T-helper 17 cell (primary cell): ENCODE data around the gene RBP2. TPM values are rescaled to one million over a fixed set of nuclear protein-coding genes. Genes with fewer than 3 reads are reported as not detected.
"Not testable (repeated sequence)": the region's sequence is repeated elsewhere in the genome, so short reads cannot be mapped to it uniquely, and the experiment has no call there.

Experiments
- ATAC-seq: fragments of 150-1000 bp; cut with Tn5 transposase; 2 replicates; pipeline ENCODE4 v1.10.0; 2021; ENCODE audit warnings: mild to moderate bottlenecking, moderate library complexity
- DNase-seq, 3 donors: peaks; one replicate each; pipeline versions ENCODE4 v3.0.0 to v3.0.0-alpha.2; 2020 to 2021
- H3K9me3 ChIP-seq: one replicate; pipeline ENCODE4 v1.7.0; 2013; ENCODE audit warnings: low read length, mild to moderate bottlenecking; ENCODE audit not compliant: control insufficient read depth, poor library complexity, severe bottlenecking
- H3K27ac Mint-ChIP-seq: one replicate; pipeline ENCODE4 v1.8.0; 2022; ENCODE audit warnings: mild to moderate bottlenecking, moderate library complexity, mixed read lengths
- H3K27me3 Mint-ChIP-seq: one replicate; pipeline ENCODE4 v1.8.0; 2022; ENCODE audit warnings: mixed read lengths
- H3K36me3 Mint-ChIP-seq: one replicate; pipeline ENCODE4 v1.8.0; 2022; ENCODE audit warnings: low read depth, mixed read lengths
- H3K4me1 Mint-ChIP-seq: one replicate; pipeline ENCODE4 v1.8.0; 2022; ENCODE audit warnings: mild to moderate bottlenecking, mixed read lengths
- H3K4me3 Mint-ChIP-seq: one replicate; pipeline ENCODE4 v1.8.0; 2022; ENCODE audit warnings: mild to moderate bottlenecking, moderate library complexity, mixed read lengths
- total RNA-seq, 4 donors: library from RNA in 2 of 4; stranded (reverse) in 2 of 4; gene quantifications; one replicate each; pipeline ENCODE4 v1.2.3 and lab custom pipeline; 2022 to 2026

RBP2 gene
- total RNA-seq, 2 donors from 2014 or later = not detected

DNA sequence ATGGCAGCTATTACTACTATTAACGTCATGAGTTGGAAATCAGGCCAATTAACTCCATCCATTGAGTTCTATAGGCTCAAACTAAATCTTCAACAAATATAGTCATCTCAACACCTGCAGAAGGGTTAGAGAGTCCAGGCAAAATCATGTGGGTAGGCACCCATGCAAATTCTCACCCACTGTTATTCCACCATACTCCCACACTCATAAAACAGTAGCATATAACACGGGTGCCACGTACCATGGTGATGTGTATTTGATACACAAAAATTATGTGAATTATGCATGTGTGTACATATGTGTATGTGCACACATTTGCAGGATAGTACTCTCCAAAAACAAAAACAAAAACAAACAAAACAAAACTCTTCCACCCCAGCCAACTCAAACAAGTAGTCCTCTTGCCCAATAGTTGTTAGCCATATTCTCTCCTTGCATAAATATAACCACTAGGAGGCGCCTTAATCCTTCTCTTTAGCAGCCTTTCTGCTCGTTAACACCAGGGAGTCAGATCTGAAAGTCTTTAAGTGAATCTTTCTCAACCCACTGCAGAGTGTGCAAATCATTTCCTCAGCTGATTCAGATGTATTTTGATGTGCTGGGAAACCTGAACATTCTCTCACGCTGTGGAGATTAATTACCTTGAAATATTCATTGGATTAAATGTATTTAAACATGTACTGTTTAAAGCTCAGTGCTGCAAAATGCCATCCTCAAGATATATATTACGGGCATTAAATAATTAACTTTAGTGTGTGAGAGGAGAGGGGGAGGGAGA, 48.8 kb downstream of the RBP2 start:
- H3K27ac Mint-ChIP-seq = no peak overlapping the region
- DNase-seq = no peak

DNA sequence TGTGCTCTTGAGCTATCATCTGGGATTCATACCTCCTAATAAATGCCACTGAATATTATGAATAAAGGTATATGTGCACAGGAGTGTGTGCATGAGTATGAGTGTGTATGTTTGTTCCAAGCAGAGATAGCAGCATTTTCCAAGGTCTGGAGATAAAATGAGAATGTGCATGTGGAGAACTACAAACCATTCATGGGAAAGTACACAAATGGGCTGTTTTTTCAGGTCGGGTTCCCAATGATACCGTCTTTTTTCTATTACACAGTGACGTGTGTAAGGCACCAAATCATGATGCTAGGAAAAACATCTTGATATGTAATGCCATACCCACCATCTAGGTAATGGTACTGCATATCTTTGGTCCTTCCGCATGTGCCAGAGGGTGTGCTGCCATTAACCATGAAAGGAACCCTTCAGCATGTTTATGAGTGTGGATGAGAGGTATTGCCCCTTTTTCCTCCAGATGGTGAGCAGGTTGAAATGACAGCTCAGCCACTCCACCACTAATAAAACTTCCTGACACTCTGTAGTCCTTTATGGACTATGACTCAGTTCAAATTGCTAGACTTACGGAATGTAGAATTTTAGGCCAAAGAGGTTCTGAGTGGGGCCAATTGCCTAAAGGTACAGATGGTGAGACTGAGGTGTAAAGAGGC, 50.4 kb downstream of the RBP2 start:
- H3K4me3 Mint-ChIP-seq = no peak overlapping the region
- DNase-seq = no peak
- H3K27ac Mint-ChIP-seq = no peak overlapping the region

More for the DNA sequence above, 48.8 kb downstream of the RBP2 start:
- no peaks in the 10 kb centered on the region for H3K9me3 ChIP-seq
- H3K36me3 Mint-ChIP-seq = peaks cover 2% of the 10 kb centered on the region
- ATAC-seq = peak; percentile 63
- no peaks in the 10 kb centered on the region for H3K27me3 Mint-ChIP-seq
- H3K4me3 Mint-ChIP-seq = no peak overlapping the region
- peaks cover 4% of the 10 kb centered on the region for H3K4me1 Mint-ChIP-seq

DNA sequence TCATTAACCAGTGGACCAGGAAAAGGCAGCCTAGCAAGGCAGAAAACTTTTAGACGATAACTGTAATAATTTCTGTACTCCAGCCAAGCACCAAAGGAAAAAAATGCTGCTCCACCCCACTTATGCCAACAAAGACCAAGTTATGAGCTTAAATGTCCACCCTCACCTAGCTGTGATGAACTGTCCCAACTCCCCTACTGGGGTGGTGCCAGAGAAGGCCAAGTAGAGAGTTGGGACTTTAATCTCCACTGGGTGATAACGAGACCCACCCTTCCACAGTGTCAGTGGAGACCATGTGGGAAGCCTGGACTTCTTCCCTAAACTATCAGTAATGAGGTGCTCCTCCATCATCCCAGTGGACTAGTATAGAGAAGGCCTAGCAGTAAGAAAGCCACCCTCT, 53.1 kb downstream of the RBP2 start:
- no peaks in the 10 kb centered on the region for H3K9me3 ChIP-seq
- Mint-ChIP-seq H3K36me3 (peaks cover 5% of the 10 kb centered on the region), H3K4me1 (peaks cover 4% of the 10 kb centered on the region), H3K4me3 (no peak overlapping the region), H3K27ac (no peak overlapping the region), H3K27me3 (no peaks in the 10 kb centered on the region)
- DNase-seq (no peak), ATAC-seq (no peak)

More for the DNA sequence above, 50.4 kb downstream of the RBP2 start:
- Mint-ChIP-seq H3K4me1 (peaks cover 4% of the 10 kb centered on the region), H3K36me3 (peaks cover 5% of the 10 kb centered on the region), H3K27me3 (no peaks in the 10 kb centered on the region)
- ATAC-seq = no peak
- no peaks in the 10 kb centered on the region for H3K9me3 ChIP-seq

DNA sequence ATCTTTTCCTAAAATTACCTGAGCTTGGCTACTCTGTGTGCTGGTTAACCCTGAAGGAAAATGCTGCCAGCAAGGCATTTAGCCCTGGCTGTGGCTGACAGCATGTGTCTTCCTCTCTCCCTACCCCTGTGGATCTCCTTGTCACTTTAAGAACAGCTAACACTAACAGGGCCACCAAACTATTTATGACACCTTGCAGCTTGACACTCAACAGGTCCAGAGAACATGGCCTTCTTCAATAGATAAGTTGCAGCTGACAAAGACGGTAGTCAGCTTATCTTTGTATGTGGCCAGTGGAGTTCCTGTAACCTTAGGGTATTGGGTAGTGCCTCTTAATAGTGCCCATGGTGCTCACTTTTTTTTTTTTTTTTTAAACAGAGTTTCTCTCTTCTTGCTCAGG, 54.9 kb downstream of the RBP2 start:
- H3K4me1 Mint-ChIP-seq = no peaks in the 10 kb centered on the region
- DNase-seq (no peak), ATAC-seq (no peak)
- no peaks in the 10 kb centered on the region for H3K27me3 Mint-ChIP-seq
- H3K27ac Mint-ChIP-seq = no peak overlapping the region
- H3K36me3 Mint-ChIP-seq = peaks cover 4% of the 10 kb centered on the region
- no peak overlapping the region for H3K4me3 Mint-ChIP-seq
- H3K9me3 ChIP-seq = no peaks in the 10 kb centered on the region

DNA sequence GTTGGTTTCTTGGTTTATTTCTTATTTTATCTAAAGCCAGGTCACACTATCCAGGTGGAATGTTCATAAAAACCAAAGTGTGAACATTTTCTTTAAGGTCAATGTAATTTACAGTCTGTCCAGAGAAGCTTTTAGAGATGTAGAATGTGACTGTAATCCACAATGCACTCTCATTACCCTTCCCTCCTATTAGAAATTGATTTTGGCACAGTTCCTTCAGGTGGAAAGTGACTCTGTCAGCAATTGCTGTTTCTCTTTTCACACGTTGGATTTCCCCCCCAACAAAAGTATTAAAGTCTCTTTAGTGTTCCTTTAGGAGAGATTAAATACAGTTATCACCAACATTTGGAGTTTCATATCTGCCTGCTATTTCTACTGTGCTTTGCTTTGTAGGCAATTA, 55.3 kb downstream of the RBP2 start:
- Mint-ChIP-seq H3K27me3 (no peaks in the 10 kb centered on the region), H3K27ac (no peak overlapping the region), H3K4me3 (no peak overlapping the region), H3K36me3 (peaks cover 4% of the 10 kb centered on the region), H3K4me1 (no peaks in the 10 kb centered on the region)
- no peak for ATAC-seq
- DNase-seq = no peak
- no peaks in the 10 kb centered on the region for H3K9me3 ChIP-seq

DNA sequence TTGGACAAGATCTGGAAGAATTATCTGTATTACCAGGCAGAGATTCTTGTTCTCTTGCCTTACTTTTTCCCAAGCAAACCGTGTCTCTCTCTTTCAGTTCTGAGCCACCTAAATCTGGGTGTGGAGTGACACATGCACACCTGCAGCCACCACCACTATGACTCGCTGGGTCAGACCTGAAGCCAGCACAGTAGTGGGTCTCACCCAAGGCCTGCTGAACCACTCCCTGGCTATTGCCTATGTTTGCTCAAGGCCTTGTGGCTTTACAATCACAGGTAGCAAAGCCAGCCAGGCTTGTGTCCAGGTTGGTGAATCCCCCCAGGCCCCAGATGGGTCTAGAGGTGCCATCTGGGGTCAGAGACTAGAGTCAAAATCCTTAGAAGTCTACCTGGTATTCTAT, 58.2 kb downstream of the RBP2 start:
- Mint-ChIP-seq H3K27ac (no peak overlapping the region), H3K4me1 (no peaks in the 10 kb centered on the region), H3K36me3 (peaks cover 6% of the 10 kb centered on the region), H3K27me3 (no peaks in the 10 kb centered on the region), H3K4me3 (no peak overlapping the region)
- DNase-seq (no peak), ATAC-seq (no peak)
- H3K9me3 ChIP-seq = no peaks in the 10 kb centered on the region

DNA sequence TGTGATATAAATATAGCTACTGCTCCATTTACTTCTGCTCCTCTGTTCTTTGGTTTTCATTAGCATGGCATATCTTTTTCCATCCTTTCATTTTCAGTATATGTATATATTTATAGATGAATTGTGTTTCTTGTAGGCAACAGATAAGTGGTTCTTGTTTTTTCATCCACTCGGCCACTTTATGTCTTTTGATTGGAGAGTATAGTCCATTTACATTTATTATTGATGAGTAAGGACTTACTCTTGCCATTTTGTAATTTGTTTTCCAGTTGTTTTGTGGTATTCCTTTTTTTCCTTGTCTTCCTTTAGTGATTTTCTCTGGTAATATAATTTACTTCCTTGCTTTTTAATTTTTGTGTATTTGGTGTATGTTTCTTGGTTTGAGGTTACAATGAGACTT, 60.0 kb downstream of the RBP2 start:
- no peaks in the 10 kb centered on the region for H3K9me3 ChIP-seq
- no peak overlapping the region for H3K27ac Mint-ChIP-seq
- peaks cover 2% of the 10 kb centered on the region for H3K36me3 Mint-ChIP-seq
- DNase-seq (no peak), ATAC-seq (no peak)
- no peaks in the 10 kb centered on the region for H3K27me3 Mint-ChIP-seq
- no peaks in the 10 kb centered on the region for H3K4me1 Mint-ChIP-seq
- H3K4me3 Mint-ChIP-seq = no peak overlapping the region

DNA sequence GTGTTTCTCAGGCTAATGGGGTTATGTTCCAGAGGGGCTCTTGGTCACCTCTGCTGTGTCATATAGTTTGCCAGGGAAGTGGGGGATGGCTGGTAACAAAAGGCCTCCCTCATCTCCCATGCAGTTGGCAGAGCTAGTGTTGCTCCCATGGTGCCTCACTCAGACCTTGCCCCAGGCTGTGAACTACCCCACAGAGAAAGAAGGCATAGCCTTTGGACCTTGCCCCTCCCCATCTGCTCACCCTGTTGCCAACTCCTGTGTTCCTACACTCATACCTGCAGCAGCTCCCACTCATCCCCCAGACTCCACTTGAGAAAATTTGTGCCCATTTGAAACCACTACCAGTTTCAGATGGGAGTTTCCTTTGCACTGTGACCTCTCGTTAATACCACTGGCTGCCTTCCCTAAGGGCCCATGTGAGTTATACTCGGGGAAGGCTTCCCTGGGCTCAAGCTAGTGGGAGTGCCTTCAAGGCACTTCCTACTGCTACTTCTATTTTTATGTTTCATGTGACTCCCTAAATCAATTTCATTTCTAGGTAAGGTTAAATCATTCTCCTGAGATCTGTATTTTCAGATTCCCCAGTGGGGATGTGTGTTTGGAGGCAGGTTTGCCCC, 61.6 kb downstream of the RBP2 start:
- H3K27me3 Mint-ChIP-seq = no peaks in the 10 kb centered on the region
- H3K4me1 Mint-ChIP-seq = no peaks in the 10 kb centered on the region
- peaks cover 2% of the 10 kb centered on the region for H3K36me3 Mint-ChIP-seq
- ATAC-seq (no peak), DNase-seq (no peak)
- no peak overlapping the region for H3K4me3 Mint-ChIP-seq
- H3K27ac Mint-ChIP-seq = no peak overlapping the region
- no peaks in the 10 kb centered on the region for H3K9me3 ChIP-seq

DNA sequence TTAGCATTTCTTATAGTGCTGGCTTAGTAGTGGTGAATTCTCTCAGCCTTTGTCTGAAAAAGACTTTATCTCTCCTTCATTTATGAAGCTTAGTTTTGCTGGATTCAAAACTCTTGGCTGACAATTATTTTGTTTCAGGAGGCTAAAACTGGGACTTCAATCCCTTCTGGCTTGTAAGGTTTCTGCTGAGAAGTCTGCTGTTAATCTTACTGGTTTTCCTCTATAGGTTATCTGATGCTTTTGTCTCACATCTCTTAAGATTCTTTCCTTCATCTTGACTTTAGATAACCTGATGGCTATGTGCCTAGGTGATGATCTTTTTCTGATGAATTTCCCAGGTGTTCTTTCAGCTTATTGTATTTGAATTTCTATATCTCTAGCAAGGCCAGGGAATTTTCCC, 63.4 kb downstream of the RBP2 start:
- ATAC-seq, H3K27me3 Mint-ChIP-seq, H3K4me3 Mint-ChIP-seq, H3K9me3 ChIP-seq, DNase-seq, H3K27ac Mint-ChIP-seq, H3K4me1 Mint-ChIP-seq, H3K36me3 Mint-ChIP-seq: not testable (repeated sequence)

Other genes with a start within 250 kb of the RBP2 start
- 10 to 100 TPM; 31.8 to 41.6 TPM for gene MRPS22, start 132.5 kb downstream of the RBP2 start, total RNA-seq
- 10 to 100 TPM; 26.3 to 29.7 TPM for gene COPB2, start 86.9 kb downstream of the RBP2 start, total RNA-seq
- gene RBP1, start 63.2 kb upstream of the RBP2 start, total RNA-seq = not detected
- gene NMNAT3, start 201.5 kb upstream of the RBP2 start, total RNA-seq = 1 to 10 TPM; 1.3 to 1.7 TPM